Measurements from ENCODE around the gene PGM2L1. TPM values are rescaled to one million over a fixed set of nuclear protein-coding genes. Genes with fewer than 3 reads are reported as not detected.

Gene PGM2L1
- total RNA-seq, 1 donor from 2014 or later: 15.1 TPM

DNA sequence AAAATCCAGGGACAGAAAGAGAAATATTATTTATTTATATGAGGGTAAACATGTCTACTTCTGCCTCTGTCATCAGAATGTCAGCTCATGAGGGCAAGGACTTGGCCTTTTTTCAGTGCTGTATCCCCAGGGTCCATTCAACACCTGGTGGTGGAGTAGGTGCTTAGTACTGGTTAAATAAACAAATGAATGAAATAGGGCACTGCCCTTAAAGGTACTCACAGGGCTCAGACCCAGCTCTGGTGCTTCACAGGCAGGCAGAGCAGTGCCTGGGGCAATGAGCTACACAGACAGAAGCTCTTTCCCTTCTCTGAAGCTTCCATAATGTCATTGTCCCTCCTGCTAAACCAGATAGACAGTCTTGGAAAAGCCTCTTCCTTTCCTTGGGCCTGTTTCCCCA is 117.7 kb downstream of the PGM2L1 start:
- DNase-seq (ENCODE audit: low read depth, low spot score): no peak
- TF ChIP-seq, protein P1, sequence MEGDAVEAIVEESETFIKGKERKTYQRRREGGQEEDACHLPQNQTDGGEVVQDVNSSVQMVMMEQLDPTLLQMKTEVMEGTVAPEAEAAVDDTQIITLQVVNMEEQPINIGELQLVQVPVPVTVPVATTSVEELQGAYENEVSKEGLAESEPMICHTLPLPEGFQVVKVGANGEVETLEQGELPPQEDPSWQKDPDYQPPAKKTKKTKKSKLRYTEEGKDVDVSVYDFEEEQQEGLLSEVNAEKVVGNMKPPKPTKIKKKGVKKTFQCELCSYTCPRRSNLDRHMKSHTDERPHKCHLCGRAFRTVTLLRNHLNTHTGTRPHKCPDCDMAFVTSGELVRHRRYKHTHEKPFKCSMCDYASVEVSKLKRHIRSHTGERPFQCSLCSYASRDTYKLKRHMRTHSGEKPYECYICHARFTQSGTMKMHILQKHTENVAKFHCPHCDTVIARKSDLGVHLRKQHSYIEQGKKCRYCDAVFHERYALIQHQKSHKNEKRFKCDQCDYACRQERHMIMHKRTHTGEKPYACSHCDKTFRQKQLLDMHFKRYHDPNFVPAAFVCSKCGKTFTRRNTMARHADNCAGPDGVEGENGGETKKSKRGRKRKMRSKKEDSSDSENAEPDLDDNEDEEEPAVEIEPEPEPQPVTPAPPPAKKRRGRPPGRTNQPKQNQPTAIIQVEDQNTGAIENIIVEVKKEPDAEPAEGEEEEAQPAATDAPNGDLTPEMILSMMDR (conservative IDR thresholded peaks at IDR 0.05): no peak
- H3K27ac Mint-ChIP-seq (ENCODE audit: unreplicated experiment): no peak overlapping the region
- H3K9me3 Mint-ChIP-seq: no peaks in the 10 kb centered on the region
- no peaks in the 10 kb centered on the region for H3K36me3 Mint-ChIP-seq (ENCODE audit: low read depth)
- no peaks in the 10 kb centered on the region for H3K27me3 Mint-ChIP-seq (ENCODE audit: low read depth)
- no peak overlapping the region for H3K4me3 Mint-ChIP-seq
- no peaks in the 10 kb centered on the region for H3K4me1 Mint-ChIP-seq

Small RNA genes lying within 50 kb of the gene (microRNA-seq; reads per million reads assigned to microRNA genes)
- not detected for gene MIR548AL

Other genes with a start within 250 kb of the PGM2L1 start
- 39.2 and 41.9 TPM in 2 replicates for gene C2CD3, start 227.4 kb downstream of the PGM2L1 start, total RNA-seq
- gene PPME1, start 227.1 kb downstream of the PGM2L1 start, total RNA-seq: 46.0 and 53.4 TPM in 2 replicates
- not detected in 2 replicates for gene P4HA3, start 86.8 kb downstream of the PGM2L1 start, total RNA-seq
- 2.2 and 2.6 TPM in 2 replicates for gene KCNE3, start 69.1 kb upstream of the PGM2L1 start, total RNA-seq
- gene LIPT2, start 95.3 kb upstream of the PGM2L1 start, total RNA-seq: 8.6 and 9.6 TPM in 2 replicates
- gene POLD3, start 194.1 kb upstream of the PGM2L1 start, total RNA-seq: 44.4 and 46.3 TPM in 2 replicates